NCI-H345 (cell line): ENCODE data around the gene CHST9.
"Not testable (repeated sequence)": the region's sequence is repeated elsewhere in the genome, so short reads cannot be mapped to it uniquely, and the experiment has no call there.

Experiments used
- DNase-seq: peaks from one replicate; lab custom pipeline; 2025; lab: John Stamatoyannopoulos, UW

The CHST9 gene

DNA sequence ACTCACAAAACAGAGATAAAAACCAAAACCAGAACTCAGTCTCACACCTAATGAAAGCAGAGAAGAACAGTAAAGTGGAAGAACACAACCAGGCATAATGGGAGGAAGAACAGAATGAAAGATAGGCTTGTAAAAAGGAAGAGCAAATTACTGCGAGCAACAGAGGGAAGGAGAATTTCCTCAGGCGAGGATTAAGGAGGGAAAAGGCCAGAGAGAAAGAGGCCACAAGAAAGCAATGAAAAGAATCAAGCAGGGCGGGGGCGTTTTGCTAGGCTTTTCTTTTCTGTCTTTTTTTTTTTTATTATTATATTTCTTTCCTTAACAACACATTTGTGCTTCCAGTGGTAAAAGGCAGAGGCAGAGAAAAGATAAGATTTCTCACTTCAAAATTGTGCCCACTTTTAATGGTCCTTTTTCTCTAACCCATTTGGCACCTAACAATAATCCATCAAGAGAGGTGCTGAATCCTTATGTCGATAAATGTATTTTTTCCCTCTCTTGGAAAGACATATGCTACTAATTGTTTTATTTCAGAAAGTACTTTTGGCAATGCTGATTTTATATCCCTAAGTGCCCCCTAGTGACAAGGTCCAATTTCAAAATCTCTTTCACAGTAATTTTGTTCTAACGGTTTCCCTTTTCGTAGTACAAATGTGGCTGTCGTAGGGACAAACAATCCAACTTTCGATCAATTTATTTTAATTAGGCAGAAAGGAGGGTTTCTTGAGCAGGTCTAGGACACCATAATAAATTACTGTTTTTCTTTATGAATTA, 180.9 kb downstream of the CHST9 start:
- no peak for DNase-seq

DNA sequence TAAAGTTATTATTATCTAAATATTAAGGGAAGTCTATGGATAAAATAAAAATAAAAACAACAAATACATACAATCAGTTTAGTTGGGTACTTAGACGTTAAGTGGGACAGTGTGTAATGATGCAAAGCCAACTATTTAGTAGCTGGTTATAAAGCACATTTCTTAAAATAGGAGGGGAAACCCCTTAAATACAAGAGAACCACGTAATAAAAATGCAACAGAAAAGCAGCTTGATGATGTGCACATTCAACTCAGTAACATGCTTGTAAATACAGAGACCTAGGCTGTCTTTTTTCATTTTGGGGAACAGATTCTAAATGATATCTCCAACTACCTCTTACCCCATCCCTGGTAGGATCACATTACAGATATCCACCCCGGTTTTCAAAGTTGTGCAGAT, 185.3 kb downstream of the CHST9 start:
- no peak for DNase-seq

DNA sequence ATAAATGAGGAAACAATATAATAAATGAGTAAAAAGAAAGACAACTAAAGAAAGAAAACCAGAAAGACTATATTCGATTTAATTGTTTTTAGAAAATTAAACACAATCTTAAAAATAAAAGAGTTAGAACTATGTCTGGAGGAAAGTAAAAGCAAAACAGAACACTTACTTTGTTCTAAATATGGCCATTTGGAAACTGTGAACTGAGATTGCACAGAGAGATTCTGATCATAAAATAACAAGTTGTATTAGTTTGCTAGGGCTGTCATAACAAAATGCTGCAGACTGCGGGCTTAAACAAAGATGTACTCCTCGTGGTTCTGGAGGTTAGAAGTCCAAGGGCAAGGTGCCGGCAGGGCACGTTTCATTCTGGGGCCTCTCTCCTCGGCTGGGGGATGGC, 191.5 kb downstream of the CHST9 start:
- no peak for DNase-seq

DNA sequence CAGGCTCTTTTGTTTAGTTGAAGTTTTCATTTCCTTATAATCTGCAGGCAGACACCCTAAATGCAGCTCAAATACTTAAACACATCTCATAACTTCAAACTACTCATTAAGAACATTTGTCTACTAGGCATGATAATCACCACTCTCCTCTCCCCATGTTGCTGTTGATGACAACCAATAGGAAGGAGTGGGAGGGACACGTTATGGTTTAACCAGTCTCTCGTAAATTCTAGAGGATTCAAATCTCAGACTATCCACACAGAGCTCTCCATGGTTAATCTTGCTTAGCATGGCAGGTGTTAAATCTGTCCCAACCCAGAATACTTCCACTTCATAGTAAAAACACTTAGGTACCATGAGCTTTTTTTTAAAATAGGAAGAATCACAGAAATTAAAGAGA, 192.2 kb downstream of the CHST9 start:
- no peak for DNase-seq

DNA sequence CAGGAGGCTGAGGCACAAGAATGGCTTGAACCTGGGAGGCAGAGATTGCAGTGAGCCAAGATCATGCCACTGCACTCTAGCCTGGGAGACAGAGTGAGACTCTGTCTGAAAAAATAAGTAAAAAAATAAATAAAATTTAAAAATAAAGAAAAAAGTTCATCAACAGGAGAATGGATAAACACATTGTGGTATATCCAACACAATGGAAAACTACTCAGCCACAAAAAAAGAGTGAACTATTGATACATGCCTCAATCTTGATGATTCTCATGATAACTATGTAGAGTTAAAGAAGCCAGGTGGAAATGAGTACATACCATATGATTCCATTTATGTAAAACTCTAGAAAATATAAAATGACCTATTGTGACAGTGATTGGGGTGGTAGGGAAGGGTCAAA, 195.3 kb downstream of the CHST9 start:
- no peak for DNase-seq

DNA sequence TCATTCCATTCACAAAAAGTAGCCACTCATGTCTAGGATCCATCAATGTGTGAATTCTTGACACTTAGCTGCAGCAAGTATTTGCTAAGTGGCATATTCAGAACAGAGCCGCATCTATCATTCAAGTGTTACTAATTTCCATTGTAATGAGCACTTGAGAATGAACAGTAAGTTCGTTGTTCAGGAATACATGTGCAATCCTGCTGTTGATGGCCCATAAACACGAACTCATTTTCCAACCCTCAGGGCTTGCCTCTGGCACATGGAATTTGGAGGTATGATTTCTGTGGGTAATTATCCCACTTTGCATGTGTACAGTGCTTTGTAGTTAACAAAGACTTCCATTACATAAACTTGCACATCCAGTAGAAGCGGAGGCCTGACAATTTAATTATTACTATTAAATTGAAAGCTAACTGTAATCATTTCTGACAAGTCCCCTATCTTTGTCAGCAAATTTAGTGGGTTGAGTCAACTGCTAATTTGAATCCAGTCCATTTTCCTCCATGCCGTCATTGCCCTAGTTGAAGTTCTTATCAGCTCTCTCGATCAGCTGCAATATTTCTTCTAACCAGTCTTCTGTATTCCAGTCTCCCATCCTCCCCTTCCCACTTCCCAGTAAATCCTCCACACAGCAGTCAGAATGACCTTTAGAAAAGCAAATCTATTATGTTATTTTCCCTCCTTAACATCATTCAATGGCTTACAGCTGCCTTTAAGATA, 203.6 kb downstream of the CHST9 start:
- DNase-seq = peak; percentile 48

DNA sequence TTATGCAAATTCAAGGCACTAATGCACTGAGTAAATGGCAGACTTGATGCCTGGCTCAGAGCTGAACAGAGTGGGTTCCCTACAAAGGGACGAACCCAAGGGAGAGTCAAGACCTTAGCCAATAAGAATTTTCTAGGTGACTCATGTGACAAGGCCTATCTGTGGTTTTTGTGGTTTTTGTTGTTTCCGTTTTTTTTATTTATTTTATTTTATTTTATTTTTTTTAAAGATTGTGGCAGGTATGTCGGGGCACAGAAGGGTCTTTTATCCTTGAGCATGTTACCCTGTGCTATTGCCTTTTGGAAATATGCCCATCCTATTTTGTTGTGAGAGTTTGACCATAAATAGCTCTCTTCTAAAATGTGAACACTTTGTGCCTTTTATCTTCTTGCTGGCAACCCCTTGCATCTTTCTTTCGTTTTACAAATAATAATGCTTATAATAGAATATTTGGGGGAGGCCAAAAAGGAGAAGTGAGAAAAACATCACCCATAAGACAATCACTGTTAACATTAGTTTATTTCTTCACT, 206.2 kb downstream of the CHST9 start:
- DNase-seq = no peak

DNA sequence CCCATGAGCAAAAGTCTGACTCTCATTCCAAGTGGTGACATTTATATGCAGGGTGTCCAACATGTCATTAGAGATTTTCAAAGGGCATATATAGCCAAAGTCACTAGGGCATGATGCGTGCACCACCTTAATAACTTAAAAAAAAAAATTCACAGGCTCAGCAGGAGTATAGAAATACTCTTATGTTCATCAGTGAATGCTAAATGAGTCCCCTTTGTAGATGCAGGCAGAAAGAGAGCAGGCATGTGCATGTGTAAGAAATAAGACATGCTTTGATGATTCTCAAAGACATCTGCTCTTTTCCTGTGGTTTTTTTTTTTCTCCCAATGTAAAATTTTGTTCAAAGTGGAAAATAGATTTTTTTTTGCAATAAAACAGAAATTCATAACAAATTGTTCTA, 207.3 kb downstream of the CHST9 start:
- no peak for DNase-seq

DNA sequence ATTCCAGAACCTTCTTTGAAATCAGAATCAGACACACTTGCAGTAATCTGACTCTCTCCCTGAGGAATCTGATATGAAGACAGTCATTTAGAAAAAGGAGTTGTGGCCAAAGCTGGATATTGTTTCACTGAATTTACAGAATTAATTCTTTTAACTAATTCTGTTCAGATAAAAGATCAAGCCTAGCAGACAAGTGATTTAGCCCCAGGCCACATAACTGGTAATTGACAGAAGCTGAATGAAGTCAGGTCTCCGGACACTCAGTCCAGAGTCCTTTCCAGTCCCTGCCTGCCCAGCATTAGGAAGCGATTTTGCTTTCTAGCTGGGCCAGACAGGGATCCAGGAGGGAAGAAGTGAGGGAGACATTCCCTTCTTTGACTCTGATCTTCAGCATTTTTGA, 208.9 kb downstream of the CHST9 start:
- no peak for DNase-seq

DNA sequence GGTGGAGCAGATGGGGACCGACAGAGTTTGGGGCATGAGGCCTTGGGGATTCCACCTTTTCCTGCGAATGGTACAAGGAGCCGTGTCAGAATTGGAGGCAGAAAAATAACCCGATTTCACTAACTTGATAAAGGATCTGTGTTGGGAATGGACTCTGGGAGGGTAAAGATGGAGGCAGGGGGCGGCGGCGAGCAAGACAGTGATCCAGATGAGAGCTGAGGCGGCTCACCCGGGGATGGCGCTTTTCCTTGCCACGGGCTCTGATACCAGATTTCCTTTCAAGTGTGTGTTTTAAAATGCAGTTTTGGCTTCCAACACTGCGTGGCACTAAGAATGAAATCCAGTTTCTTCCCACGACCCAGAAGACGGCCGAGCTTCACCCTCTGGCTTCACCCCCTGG, 212.6 kb downstream of the CHST9 start:
- DNase-seq = not testable (repeated sequence)

DNA sequence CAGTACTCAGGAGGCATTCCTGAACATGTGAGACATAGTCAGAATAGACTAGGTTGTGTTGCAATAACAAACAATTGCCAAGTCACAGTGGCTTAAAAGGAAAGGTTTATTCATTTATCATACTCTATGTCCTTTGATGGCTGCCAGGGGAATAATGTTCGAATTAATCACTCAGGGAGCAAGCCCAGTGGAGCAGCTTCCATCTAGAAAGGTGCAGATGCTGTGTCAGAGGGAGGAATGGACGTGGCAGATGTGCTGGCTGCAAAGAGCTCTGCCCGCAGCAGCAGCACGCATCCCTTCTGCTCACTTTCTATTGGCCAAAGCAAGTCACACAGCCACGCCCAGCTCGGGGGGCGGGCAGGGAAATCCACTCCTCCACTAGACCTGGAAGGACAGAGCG, 213.7 kb downstream of the CHST9 start:
- DNase-seq = no peak

DNA sequence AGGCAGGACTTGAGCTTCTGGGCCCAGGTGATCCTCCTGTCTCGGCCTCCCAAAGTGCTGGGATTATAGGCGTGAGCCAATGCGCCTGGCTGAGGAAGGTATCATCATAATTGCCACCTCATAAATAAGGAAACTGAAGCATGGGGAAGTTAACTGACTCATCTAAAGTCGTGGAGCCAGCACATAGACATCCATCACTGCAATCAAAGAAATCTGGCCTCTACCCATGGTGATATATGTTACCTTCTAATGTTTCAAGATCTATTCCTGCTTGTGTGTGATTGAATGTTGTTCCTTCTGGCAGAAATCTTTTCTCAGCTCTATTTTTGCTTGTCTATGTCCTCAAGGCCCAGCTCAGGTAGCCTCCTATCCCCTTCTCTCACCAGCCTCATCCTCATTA, 214.5 kb downstream of the CHST9 start:
- DNase-seq = no peak

DNA sequence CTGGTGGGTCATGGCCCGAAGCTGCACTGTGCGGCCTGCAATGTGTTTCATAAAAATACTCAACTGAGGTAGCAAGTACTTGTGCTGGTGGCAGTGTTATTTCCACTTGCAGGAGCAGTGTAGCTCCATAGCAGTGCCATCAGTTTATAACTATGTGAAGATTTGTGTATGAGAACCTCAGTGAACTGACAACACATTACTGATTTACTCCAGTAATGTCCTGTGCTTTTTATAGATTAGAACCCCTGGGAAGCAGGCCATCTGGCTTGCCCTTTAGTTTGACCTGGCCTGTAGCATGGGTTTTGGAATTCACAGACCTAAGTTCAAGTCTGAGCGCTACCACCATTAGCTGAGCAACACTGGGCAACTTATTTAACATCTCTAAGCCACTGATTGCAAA, 219.9 kb downstream of the CHST9 start:
- DNase-seq = no peak

DNA sequence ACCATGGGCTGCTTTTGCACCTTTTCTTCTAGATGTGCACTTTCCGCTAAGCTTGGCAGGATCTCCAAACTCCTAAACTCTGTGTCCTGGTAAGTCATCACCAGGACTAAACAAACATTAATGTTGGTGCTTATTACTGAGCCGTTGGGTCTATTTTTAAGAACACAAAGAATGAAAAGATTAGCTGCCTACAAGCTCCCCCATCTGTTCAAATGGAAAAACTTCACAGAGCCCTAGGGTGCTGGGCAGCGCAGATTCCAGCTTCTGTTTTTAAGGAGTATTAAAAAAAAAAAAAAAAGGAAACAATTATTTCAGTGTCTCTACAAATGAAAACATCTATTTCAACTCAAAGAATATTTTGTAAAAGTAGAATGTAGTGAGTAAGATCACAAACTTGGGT, 221.8 kb downstream of the CHST9 start:
- peak; percentile 3 for DNase-seq

DNA sequence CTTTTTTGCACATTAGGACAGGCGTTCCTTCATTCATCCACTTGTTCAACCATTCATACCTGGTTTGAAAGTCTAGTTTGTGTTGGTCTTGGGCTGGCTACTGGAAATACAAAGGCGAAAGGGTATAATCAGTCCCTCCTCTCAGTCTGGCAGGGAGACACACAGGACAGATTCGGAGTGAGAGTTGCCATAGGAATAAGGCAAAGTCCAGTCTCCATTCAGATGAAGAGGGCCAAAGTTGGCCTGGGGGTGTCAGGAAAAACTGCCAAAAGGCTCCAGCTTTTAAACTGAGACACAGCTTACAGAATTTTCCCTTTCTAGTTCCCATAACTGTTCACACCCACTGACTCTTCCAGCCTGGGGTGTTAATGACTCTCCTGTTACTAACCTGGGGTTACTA, 223.3 kb downstream of the CHST9 start:
- no peak for DNase-seq

DNA sequence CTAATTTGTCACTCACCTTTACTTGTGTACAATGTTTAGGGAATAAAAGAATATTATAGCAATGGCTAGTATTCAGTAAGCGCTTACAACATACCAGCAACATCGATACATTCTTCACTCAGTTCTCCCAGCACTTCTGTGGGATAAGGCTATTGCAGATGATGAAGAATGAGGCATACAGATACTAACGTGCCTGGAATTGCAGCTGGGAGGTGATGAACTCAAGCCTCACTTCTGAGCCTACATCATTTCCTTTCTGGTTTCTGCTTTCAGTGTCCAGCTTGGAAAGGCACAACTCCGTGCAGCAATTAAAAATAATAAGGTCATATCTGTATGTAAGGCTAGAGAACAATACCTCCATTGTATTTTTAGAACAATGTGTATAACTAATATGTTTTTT, 224.2 kb downstream of the CHST9 start:
- no peak for DNase-seq

DNA sequence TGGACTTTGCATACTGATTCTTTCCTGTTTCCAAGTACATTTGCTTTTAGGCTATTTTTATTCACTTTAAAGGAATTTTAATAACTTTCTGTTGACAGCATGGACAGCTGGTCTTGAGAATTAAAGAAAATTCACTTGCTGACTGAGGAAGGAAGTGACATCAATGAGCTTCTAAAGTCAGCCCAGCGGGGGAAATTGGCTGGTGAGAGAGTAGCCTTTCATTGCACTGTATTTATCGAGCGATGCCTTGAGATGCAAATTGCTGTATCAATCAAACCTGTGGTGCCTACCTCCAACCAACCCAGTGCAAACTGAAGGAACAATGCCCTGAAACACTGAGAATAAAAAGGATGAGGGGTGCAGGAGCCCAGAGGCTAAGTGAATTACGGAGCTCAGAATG, 228.2 kb downstream of the CHST9 start:
- DNase-seq = no peak

DNA sequence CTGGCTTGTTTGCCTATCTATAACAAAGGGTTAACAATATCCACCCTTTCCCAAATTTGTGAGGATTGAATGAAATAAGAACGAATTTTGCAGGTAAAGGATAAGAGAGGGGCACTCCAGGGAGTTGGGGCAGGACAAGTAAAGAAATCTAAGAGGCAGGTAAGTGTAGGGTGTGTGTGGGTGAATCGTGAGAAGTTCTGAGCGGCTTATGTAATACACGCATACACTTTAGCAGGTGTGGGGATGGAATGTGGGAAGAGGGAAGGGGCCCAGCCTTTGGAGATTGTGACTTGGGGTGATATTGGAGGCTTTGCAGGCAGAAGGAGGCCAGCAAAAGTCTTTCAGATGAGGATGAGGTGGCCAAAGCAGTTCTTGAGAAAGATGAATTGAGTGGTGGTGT, 236.4 kb downstream of the CHST9 start:
- no peak for DNase-seq

DNA sequence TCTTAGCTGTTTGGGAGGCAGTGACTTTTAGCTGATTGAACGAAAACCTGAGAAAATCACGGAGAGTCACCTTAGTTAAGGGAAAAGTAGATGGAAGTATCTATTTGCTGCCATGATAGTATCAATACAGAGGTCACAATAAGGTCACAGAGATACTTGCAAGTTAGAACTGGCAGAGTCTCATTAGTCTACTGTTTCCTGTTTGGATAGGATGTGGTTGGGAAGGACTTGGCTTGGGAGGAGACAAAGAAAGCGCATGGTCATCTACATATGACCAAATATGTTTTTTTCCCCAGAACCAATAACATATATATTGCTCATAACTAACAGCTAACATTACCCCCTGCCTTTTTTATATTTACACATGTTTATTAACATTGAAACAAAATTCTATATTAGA, 241.2 kb downstream of the CHST9 start:
- no peak for DNase-seq

DNA sequence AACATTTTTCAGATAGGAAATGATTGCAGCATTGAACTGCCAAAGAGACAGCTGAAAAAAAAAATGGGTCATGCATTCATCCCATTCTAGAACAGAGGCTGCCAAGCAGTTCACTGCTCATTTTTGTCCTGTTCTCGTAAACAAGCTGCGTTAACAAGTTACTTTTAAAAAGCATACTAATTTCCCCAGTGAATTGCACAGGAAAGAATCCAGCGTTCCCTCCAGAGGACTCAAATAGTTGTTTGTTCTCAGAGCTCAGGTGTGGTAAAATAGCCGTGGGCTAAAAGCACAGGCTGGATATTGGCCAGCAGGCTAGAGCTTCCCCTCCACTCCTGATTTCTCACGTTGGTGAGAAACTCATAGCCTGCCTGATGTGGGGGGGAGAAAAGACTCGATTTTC, 243.5 kb downstream of the CHST9 start:
- DNase-seq = no peak

DNA sequence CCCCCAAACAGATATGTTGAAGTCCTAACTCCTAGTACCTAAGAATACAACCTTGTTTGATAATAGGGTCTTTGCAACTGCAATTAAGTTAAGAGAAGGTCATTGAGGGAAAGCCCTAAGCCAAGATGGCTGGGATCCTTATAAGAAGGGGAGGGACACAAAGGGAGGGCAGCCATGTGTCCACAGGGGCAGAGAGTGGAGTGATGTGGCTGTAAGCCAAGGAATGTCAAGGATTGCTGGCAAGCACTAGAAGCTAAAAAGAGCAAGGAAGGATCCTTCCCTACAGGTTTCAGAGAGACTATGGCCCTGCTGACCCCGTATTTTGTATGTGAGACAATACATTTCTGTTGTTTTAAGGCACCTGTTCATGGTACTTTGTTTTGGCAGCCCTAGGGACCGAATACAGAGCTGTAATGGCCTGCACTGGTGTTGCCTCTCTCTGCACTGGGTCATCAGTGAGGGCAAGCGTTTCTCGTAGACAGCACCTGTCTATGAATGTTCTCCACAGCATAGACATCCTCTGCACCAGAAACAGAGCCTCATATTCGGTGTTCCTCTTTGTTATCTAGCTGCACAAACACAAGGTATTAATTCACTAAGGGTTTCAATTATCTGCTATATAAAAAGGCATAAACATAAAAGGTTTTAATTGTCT, 244.2 kb downstream of the CHST9 start:
- DNase-seq = no peak

DNA sequence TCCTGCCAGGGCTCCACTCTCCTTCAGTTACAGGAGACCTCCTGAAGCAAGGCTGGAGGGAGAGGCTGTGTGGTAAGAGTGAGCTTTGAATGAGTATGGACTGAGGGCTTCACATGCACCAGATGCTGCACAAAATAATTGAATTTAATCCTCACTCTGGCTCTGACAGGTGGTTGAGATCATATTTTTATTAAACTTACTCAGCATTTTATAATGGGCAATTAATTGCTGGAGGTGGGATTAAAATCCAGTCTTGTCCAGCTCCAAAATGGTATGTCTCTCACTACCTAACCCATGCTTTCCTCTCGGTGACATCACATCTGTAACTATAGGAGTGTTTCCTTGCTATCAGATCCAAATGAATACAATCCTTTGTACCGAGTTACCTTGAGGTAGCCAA, 253.4 kb downstream of the CHST9 start:
- no peak for DNase-seq

DNA sequence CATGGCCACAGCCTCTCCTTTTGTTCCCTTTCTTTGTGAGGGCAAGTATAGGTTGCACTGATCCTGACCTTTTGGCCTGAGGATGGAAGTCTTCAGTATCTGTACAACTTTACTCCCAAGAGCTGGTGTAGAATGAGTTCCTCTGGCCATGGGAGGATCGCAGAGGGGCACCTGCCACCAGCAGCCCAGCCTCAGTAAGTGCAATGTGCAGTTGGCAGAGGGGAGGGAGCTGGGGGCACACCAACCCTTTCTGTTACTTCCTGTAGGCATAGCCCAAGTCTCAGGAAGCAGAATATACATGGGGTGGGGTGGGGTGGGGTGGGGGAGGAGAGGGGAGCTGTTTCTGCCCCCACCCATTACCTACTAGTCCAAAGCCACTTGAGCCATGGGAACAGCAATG, 254.5 kb downstream of the CHST9 start:
- no peak for DNase-seq
